ENCODE data around the gene GH1.

DNA sequence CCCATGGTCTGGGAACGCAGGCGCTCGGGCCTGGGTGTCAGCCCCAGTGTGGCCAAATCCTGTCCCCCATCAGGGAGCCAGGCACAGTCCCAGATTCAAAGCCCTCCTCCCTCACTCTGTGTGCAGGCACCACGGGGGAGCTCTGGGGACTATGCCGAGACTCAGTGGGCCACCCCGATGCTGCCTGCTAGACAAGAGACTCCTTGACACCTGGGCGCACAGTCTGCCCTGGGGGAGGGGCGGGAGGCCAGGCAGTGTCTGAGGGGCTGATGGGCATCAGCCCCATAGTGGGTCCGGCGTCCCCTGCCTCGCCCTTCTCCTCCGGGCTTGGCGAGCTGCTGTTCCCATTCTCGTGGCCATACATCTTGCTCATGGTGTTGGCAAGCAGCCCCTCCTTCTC lies 21.9 kb upstream of the GH1 start:
- TF ChIP-seq, protein P1, sequence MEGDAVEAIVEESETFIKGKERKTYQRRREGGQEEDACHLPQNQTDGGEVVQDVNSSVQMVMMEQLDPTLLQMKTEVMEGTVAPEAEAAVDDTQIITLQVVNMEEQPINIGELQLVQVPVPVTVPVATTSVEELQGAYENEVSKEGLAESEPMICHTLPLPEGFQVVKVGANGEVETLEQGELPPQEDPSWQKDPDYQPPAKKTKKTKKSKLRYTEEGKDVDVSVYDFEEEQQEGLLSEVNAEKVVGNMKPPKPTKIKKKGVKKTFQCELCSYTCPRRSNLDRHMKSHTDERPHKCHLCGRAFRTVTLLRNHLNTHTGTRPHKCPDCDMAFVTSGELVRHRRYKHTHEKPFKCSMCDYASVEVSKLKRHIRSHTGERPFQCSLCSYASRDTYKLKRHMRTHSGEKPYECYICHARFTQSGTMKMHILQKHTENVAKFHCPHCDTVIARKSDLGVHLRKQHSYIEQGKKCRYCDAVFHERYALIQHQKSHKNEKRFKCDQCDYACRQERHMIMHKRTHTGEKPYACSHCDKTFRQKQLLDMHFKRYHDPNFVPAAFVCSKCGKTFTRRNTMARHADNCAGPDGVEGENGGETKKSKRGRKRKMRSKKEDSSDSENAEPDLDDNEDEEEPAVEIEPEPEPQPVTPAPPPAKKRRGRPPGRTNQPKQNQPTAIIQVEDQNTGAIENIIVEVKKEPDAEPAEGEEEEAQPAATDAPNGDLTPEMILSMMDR (IDR thresholded peaks at IDR 0.05): no peak
- TF ChIP-seq POLR2AphosphoS5 (IDR thresholded peaks at IDR 0.05): no peak

All from upper lobe of left lung (tissue), 4 donors.